H1 (cell line): ENCODE measurements around the gene NME9.

Source experiments
- CHD2 ChIP-seq: IDR thresholded peaks from 2 replicates; pipeline ENCODE4 v1.6.1; 2012; ENCODE audit warnings: low read length, improper control_type of control experiment
- EP300 ChIP-seq, 2 experiments: IDR thresholded peaks; 1 replicate in 1 of 2; 2 replicates in 1 of 2; pipeline ENCODE4 v1.6.1; 2011 to 2012; ENCODE audit warnings: low read depth in 2 of 2, low read length in 2 of 2, mild to moderate bottlenecking in 2 of 2, borderline replicate concordance in 1 of 2, inconsistent platforms in 1 of 2, moderate library complexity in 1 of 2
- EZH2 ChIP-seq: fragments of 200-600 bp; sonication (generic); IDR thresholded peaks from 2 replicates; pipeline ENCODE4 v1.7.1; 2012; ENCODE audit warnings: low read depth, mild to moderate bottlenecking, moderate library complexity, low read length, inconsistent platforms; ENCODE audit not compliant: severe bottlenecking
- HDAC6 ChIP-seq: IDR thresholded peaks from one replicate; pipeline ENCODE4 v1.7.1; 2012; ENCODE audit warnings: low read depth, mild to moderate bottlenecking, inconsistent platforms, low read length, moderate library complexity
- JUND ChIP-seq: IDR thresholded peaks from 2 replicates; pipeline ENCODE4 v1.6.1; 2011; ENCODE audit warnings: mild to moderate bottlenecking, improper control_type of control experiment, low read length
- ZNF274 ChIP-seq: IDR thresholded peaks from 2 replicates; pipeline ENCODE4 v1.7.0; 2012; ENCODE audit warnings: low read length, borderline replicate concordance; ENCODE audit errors: extremely low read depth
- TF ChIP-seq, protein P1 (sequence below), 3 experiments: IDR thresholded peaks; 1 replicate in 2 of 3; 2 replicates in 1 of 3; pipeline versions ENCODE4 v1.5.1 to v1.6.1; 2011; ENCODE audit warnings: low read length in 3 of 3, mild to moderate bottlenecking in 3 of 3, inconsistent platforms in 2 of 3, low read depth in 1 of 3, moderate library complexity in 1 of 3; ENCODE audit not compliant: insufficient read depth in 1 of 3; ENCODE audit errors: control extremely low read depth in 1 of 3
- TF ChIP-seq, protein P2 (sequence below): IDR thresholded peaks from 2 replicates; pipeline ENCODE4 v1.6.1; 2012; ENCODE audit warnings: inconsistent platforms

DNA sequence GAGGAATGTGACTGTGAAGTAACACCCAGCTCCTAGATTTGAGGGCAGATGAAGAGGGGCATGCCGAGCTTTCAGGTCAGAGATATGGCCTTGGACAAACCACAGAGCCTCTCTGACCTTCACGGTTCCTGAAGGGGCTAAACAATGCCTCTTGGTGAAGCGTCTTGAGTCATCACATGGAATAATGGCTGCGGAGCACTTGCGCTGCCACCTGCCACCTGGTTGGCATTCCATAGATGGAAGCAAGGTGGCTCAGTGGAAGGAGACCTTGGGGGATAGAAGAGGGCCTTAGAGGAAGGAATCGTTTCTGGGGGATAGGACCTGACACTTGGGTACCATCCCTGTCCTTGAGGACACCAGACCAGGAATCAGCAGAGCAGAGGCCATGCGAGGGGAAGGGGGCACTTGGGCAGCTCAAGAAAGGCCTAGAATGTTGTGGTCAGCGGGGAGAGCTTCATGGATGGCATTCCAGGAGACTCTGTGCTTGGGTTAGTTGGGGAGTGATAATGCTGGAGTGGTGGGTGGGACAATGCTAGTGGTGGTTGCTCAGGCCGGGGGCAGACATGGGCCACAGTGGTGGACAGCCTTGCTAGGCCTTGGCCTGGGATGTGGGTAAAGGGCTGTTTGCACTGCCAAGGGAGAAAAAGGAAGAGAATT, 31.3 kb upstream of the NME9 start:
- TF ChIP-seq EZH2: no peak
- TF ChIP-seq, protein P1, sequence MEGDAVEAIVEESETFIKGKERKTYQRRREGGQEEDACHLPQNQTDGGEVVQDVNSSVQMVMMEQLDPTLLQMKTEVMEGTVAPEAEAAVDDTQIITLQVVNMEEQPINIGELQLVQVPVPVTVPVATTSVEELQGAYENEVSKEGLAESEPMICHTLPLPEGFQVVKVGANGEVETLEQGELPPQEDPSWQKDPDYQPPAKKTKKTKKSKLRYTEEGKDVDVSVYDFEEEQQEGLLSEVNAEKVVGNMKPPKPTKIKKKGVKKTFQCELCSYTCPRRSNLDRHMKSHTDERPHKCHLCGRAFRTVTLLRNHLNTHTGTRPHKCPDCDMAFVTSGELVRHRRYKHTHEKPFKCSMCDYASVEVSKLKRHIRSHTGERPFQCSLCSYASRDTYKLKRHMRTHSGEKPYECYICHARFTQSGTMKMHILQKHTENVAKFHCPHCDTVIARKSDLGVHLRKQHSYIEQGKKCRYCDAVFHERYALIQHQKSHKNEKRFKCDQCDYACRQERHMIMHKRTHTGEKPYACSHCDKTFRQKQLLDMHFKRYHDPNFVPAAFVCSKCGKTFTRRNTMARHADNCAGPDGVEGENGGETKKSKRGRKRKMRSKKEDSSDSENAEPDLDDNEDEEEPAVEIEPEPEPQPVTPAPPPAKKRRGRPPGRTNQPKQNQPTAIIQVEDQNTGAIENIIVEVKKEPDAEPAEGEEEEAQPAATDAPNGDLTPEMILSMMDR (IDR thresholded peaks at IDR 0.05; ENCODE audit: control extremely low read depth in 1 of 3, insufficient read depth in 1 of 3, low read depth in 1 of 3, low read length in 3 of 3): no peak
- TF ChIP-seq EP300 (IDR thresholded peaks at IDR 0.05; ENCODE audit: borderline replicate concordance in 1 of 2, low read depth in 2 of 2, low read length in 2 of 2): no peak
- TF ChIP-seq, protein P2, sequence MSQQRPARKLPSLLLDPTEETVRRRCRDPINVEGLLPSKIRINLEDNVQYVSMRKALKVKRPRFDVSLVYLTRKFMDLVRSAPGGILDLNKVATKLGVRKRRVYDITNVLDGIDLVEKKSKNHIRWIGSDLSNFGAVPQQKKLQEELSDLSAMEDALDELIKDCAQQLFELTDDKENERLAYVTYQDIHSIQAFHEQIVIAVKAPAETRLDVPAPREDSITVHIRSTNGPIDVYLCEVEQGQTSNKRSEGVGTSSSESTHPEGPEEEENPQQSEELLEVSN: no peak
- TF ChIP-seq HDAC6: no peak
- TF ChIP-seq JUND: no peak
- no peak for TF ChIP-seq CHD2
- no peak for TF ChIP-seq ZNF274
